Spinal cord (tissue), 10 donors: ENCODE results near the gene SCRT2. TPM values are rescaled to one million over a fixed set of nuclear protein-coding genes. Genes with fewer than 3 reads are reported as not detected.

Experiments
- DNase-seq, 6 donors: peaks; one replicate each; pipeline versions ENCODE4 v3.0.0 to v3.0.0-alpha.2; 2013 to 2015; ENCODE audit warnings: low spot score in 6 of 6, low read depth in 4 of 6
- H3K27ac ChIP-seq: one replicate; pipeline ENCODE4 v1.5.1; 2013; ENCODE audit warnings: low read depth, low read length, control low read depth
- H3K27me3 ChIP-seq: one replicate; pipeline ENCODE4 v1.6.1; 2013; ENCODE audit warnings: low read length; ENCODE audit not compliant: control insufficient read depth, insufficient read depth
- H3K36me3 ChIP-seq: one replicate; pipeline ENCODE4 v1.6.1; 2013; ENCODE audit warnings: low read length; ENCODE audit not compliant: control insufficient read depth, insufficient read depth
- H3K4me1 ChIP-seq: one replicate; pipeline ENCODE4 v1.6.1; 2013; ENCODE audit warnings: low read length; ENCODE audit not compliant: control insufficient read depth, insufficient read depth
- H3K4me3 ChIP-seq: one replicate; pipeline ENCODE4 v1.5.1; 2013; ENCODE audit warnings: low read depth, low read length, control low read depth
- H3K9me3 ChIP-seq: one replicate; pipeline ENCODE4 v1.6.1; 2013; ENCODE audit warnings: low read length; ENCODE audit not compliant: control insufficient read depth, insufficient read depth
- WGBS: methylation state at CpG from one replicate; pipeline ENCODE4 v1.1.5; 2013; ENCODE audit warnings: missing lambda C conversion rate; ENCODE audit not compliant: insufficient coverage; 5-methylcytosine and 5-hydroxymethylcytosine counted together
- polyA plus RNA-seq, 2 donors: library from polyadenylated mRNA; unstranded; fragments of 120-200 nt; gene quantifications; one replicate each; pipeline ENCODE4 v1.2.1, GENCODE V29; 2013; ENCODE audit not compliant: insufficient read length in 2 of 2
- total RNA-seq, 2 donors: library from RNA; depleted of rRNA in 1 of 2; stranded (reverse); fragments of 120-200 nt in 1 of 2; fragments of >200 nt in 1 of 2; gene quantifications; one replicate each; pipeline versions ENCODE4 v1.2.3 to v1.2.4, GENCODE V29; 2013 to 2014
- donor health status: healthy.

SCRT2 gene
- total and polyA plus RNA-seq, 4 donors, result 0.40 to 9.8 (median 4.4) TPM

GRCh38 chr20:692044-692443 lies 16.4 kb upstream of the SCRT2 start:
- H3K27me3 ChIP-seq, result no peaks in the 10 kb centered on the region
- H3K4me1 ChIP-seq, result peaks cover 9% of the 10 kb centered on the region
- no peaks in the 10 kb centered on the region for H3K9me3 ChIP-seq
- H3K27ac ChIP-seq, result no peak overlapping the region
- H3K4me3 ChIP-seq, result no peak overlapping the region
- H3K36me3 ChIP-seq, result no peaks in the 10 kb centered on the region
- no peak for DNase-seq
- no CpG with 5 or more reads among the region's 1 CpG for WGBS

DNA sequence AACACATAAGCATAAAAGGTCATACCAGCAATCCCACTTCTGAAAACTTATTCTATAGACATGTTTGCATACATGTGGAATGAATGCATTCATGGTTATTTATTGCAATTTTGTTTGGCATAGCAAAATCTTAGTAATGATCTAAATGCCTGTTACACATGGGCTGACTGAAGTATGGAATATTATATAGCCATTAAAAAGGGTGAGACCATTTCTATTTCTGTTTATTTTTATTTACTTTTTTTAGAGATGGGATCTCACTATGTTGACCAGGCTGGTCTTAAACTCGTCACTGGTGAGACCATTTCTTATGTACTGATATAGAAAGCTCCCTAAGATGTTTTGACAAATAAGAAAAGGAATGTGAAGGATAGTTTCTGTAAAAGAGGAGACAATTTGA lies 14.3 kb upstream of the SCRT2 start:
- Histone ChIP-seq H3K27me3 (no peaks in the 10 kb centered on the region), H3K4me1 (peaks cover 9% of the 10 kb centered on the region), H3K9me3 (no peaks in the 10 kb centered on the region), H3K36me3 (no peaks in the 10 kb centered on the region), H3K27ac (no peak overlapping the region), H3K4me3 (no peak overlapping the region)
- no peak for DNase-seq
- no CpG with 5 or more reads among the region's 1 CpG for WGBS

- Histone ChIP-seq H3K36me3 (no peaks in the 10 kb centered on the region), H3K27me3 (no peaks in the 10 kb centered on the region), H3K27ac (no peak overlapping the region), H3K4me1 (peaks cover 9% of the 10 kb centered on the region), H3K9me3 (no peaks in the 10 kb centered on the region), H3K4me3 (no peak overlapping the region)
- WGBS, result 44% methylated on average over 3 of the region's 6 CpGs
- no peak for DNase-seq
Measured at GRCh38 chr20:689348-689747, 13.7 kb upstream of the SCRT2 start.

- H3K9me3 ChIP-seq, result no peaks in the 10 kb centered on the region
- H3K27ac ChIP-seq, result no peak overlapping the region
- peak in 2 of 6 donors; percentile 64 to 68 for DNase-seq
- no peak overlapping the region for H3K4me3 ChIP-seq
- H3K36me3 ChIP-seq, result no peaks in the 10 kb centered on the region
- H3K4me1 ChIP-seq, result peaks cover 9% of the 10 kb centered on the region
- WGBS, result 8% methylated on average over 13 of the region's 13 CpGs
- H3K27me3 ChIP-seq, result no peaks in the 10 kb centered on the region
Measured at GRCh38 chr20:688809-689212, 13.2 kb upstream of the SCRT2 start.

DNA sequence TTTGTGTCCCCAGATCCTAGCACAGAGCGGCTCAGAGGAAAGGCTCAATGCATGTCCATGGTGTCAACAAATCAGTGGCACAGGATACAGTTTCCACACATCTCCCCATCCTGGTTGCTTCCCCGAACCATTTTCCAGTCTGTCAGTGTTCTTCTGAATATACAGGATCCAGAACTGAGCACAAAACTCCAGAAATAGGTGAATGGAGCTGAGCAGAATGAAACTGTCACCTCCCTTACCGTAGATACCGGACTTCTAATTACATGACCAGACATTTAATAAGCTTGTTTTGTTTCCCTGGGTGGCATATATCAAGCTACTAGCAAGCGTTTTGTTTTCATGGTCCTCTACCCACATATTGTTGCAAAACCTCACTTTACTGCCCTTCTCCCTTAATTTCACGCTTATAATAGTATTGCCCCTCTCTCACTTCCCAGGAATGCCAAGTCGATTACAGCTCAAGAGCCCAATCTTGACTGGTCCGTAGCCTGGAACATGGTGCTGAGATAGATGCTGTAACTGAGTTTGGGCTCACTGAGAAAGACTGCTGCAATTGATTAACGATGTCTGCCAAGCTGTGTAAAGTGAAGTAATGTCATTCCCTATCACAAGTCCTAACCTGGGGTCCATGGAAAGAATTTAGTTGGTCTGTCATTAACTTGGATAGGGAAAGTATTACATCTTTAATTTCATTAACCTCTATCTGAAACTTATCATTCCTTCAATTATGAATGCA lies 12.0 kb upstream of the SCRT2 start:
- H3K4me3 ChIP-seq, result no peak overlapping the region
- H3K4me1 ChIP-seq, result peaks cover 9% of the 10 kb centered on the region
- H3K27me3 ChIP-seq, result no peaks in the 10 kb centered on the region
- no peaks in the 10 kb centered on the region for H3K9me3 ChIP-seq
- H3K27ac ChIP-seq, result no peak overlapping the region
- 62% methylated on average over 3 of the region's 9 CpGs for WGBS
- no peaks in the 10 kb centered on the region for H3K36me3 ChIP-seq
- DNase-seq, result no peak

- Histone ChIP-seq H3K4me1 (peaks cover 9% of the 10 kb centered on the region), H3K27me3 (no peaks in the 10 kb centered on the region)
- WGBS, result 73% methylated on average over 2 of the region's 4 CpGs
Measured at GRCh38 chr20:684676-685319, 9.2 kb upstream of the SCRT2 start.

DNA sequence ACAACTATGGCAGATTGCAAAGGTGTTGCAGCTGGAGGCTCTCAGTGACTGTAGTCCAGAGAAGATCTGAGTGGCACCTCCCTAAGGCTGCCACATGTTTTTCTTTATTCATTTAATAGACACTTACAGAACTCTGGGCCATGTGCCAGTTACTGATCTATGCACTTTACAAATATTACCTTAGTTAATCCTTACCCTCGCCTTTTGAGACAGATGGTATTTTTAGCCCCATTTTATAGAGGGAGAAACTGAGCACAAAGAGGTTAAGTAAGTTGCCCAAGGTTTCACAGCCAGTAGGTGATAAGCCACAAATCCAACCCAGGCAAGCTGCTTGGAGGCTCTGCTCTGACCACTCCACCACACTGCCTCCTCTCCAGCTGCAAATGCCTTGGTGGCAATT lies 6.5 kb upstream of the SCRT2 start:
- WGBS, result no CpG with 5 or more reads among the region's 1 CpG
- H3K27ac ChIP-seq, result no peak overlapping the region
- no peaks in the 10 kb centered on the region for H3K9me3 ChIP-seq
- no peak overlapping the region for H3K4me3 ChIP-seq
- H3K36me3 ChIP-seq, result no peaks in the 10 kb centered on the region
- no peaks in the 10 kb centered on the region for H3K4me1 ChIP-seq
- H3K27me3 ChIP-seq, result peaks cover 2% of the 10 kb centered on the region
- no peak for DNase-seq

More at GRCh38 chr20:684676-685319, 9.2 kb upstream of the SCRT2 start:
- no peaks in the 10 kb centered on the region for H3K36me3 ChIP-seq
- H3K4me3 ChIP-seq, result no peak overlapping the region
- no peaks in the 10 kb centered on the region for H3K9me3 ChIP-seq
- no peak for DNase-seq
- H3K27ac ChIP-seq, result no peak overlapping the region

GRCh38 chr20:680638-681187 lies 5.1 kb upstream of the SCRT2 start:
- H3K27me3 ChIP-seq, result peaks cover 2% of the 10 kb centered on the region

GRCh38 chr20:677957-678356 lies 2.4 kb upstream of the SCRT2 start:
- H3K4me1 ChIP-seq, result peaks cover 38% of the 10 kb centered on the region
- H3K36me3 ChIP-seq, result no peaks in the 10 kb centered on the region
- no peaks in the 10 kb centered on the region for H3K9me3 ChIP-seq
- no peak overlapping the region for H3K4me3 ChIP-seq
- H3K27me3 ChIP-seq, result peaks cover 14% of the 10 kb centered on the region
- no peak for DNase-seq
- H3K27ac ChIP-seq, result no peak overlapping the region
- WGBS, result 86% methylated on average over 5 of the region's 5 CpGs

More at GRCh38 chr20:680638-681187, 5.1 kb upstream of the SCRT2 start:
- WGBS, result no CpG with 5 or more reads among the region's 2 CpGs
- DNase-seq, result no peak
- H3K27ac ChIP-seq, result no peak overlapping the region
- H3K9me3 ChIP-seq, result no peaks in the 10 kb centered on the region
- no peaks in the 10 kb centered on the region for H3K36me3 ChIP-seq
- H3K4me3 ChIP-seq, result no peak overlapping the region
- H3K4me1 ChIP-seq, result peaks cover 14% of the 10 kb centered on the region

DNA sequence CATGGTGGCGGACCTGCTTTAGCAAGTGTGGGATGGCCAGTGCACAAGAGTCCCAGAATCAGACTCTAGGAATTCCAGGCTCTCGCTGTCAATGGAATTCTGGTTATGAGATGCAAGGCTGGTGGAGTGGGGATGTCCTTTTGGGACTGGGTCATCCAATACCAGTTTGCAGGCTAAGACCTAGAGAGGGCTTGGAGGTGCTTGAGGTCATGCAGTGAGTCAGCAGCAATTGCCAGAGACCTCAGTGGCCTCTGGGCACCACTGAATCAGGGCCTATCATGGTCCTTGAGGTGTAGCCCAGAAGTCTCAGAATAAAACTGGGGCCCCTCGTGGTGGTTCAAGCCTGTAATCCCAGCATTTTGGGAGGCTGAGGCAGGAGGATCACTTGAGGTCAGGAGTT lies 1.4 kb upstream of the SCRT2 start:
- whole genome bisulfite sequencing, result 49% methylated on average over 3 of the region's 3 CpGs

More for the DNA sequence above, 1.4 kb upstream of the SCRT2 start:
- H3K9me3 ChIP-seq, result no peaks in the 10 kb centered on the region
- H3K36me3 ChIP-seq, result no peaks in the 10 kb centered on the region
- H3K4me3 ChIP-seq, result no peak overlapping the region
- DNase-seq, result no peak
- H3K4me1 ChIP-seq, result peaks cover 46% of the 10 kb centered on the region
- peaks cover 16% of the 10 kb centered on the region for H3K27me3 ChIP-seq
- no peak overlapping the region for H3K27ac ChIP-seq
